ENCODE data around the gene TRIM15.
A peak's percentile ranks its signal among the peaks of the same experiment; 100 is the strongest.

The TRIM15 gene

GRCh38 chr6:30160785-30161531 is 2.4 kb upstream of the TRIM15 start, which contains the start of gene TRIM10:
TRIM10 (minus strand) TSS chr6:30161211; CDS start chr6:30160858, 353 bp downstream.
- Histone ChIP-seq H3K27me3 (ENCODE audit: insufficient read depth, low read length) (peaks cover 3% of the 10 kb centered on the region; the same call in 1 of the 2 replicates), H3K36me3 (ENCODE audit: insufficient read depth, low read length) (no peaks in the 10 kb centered on the region), H3K4me3 (ENCODE audit: low read depth, low read length, poor library complexity, severe bottlenecking) (no peak within 1 kb of the TSS), H3K9ac (ENCODE audit: low read length) (no peak within 1 kb of the TSS), H3K9me3 (ENCODE audit: low read length) (no peaks in the 10 kb centered on the region), H3K4me1 (ENCODE audit: insufficient read depth, low read length, severe bottlenecking) (no peaks in the 10 kb centered on the region), H3K27ac (ENCODE audit: low read depth, low read length, poor library complexity, severe bottlenecking) (no peak within 1 kb of the TSS), H3F3A (ENCODE audit: insufficient read depth, low read length) (no peaks in the 10 kb centered on the region), H3K79me2 (ENCODE audit: insufficient read depth, low read length) (no peaks in the 10 kb centered on the region), H3K9me2 (ENCODE audit: low read depth, low read length) (no peaks in the 10 kb centered on the region), H4K20me1 (ENCODE audit: insufficient read depth, low read length) (no peaks in the 10 kb centered on the region), H2AFZ (ENCODE audit: low read length) (no peak within 1 kb of the TSS), H3K4me2 (ENCODE audit: low read length) (no peak within 1 kb of the TSS)
- TF ChIP-seq EZH2 (IDR thresholded peaks at IDR 0.05; ENCODE audit: borderline replicate concordance, low read length), result no peak
- TF ChIP-seq, protein P1, sequence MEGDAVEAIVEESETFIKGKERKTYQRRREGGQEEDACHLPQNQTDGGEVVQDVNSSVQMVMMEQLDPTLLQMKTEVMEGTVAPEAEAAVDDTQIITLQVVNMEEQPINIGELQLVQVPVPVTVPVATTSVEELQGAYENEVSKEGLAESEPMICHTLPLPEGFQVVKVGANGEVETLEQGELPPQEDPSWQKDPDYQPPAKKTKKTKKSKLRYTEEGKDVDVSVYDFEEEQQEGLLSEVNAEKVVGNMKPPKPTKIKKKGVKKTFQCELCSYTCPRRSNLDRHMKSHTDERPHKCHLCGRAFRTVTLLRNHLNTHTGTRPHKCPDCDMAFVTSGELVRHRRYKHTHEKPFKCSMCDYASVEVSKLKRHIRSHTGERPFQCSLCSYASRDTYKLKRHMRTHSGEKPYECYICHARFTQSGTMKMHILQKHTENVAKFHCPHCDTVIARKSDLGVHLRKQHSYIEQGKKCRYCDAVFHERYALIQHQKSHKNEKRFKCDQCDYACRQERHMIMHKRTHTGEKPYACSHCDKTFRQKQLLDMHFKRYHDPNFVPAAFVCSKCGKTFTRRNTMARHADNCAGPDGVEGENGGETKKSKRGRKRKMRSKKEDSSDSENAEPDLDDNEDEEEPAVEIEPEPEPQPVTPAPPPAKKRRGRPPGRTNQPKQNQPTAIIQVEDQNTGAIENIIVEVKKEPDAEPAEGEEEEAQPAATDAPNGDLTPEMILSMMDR (IDR thresholded peaks at IDR 0.05; ENCODE audit: low read length), result no peak

GRCh38 chr6:30162265-30163089 is 869 bp upstream of the TRIM15 start:
- Histone ChIP-seq H3K36me3 (ENCODE audit: insufficient read depth, low read length) (no peaks in the 10 kb centered on the region), H3K4me1 (ENCODE audit: insufficient read depth, low read length, severe bottlenecking) (no peaks in the 10 kb centered on the region), H2AFZ (ENCODE audit: low read length) (no peak overlapping the region), H3K27me3 (ENCODE audit: insufficient read depth, low read length) (no peaks in the 10 kb centered on the region; the same call in 1 of the 2 replicates), H3K4me2 (ENCODE audit: low read length) (0 out of 2 replicates have a peak overlapping the region, but pooled peaks have one; percentile 21), H3K9ac (ENCODE audit: low read length) (no peak overlapping the region), H3K79me2 (ENCODE audit: insufficient read depth, low read length) (no peaks in the 10 kb centered on the region), H3K9me3 (ENCODE audit: low read length) (no peaks in the 10 kb centered on the region), H3K4me3 (ENCODE audit: low read depth, low read length, poor library complexity, severe bottlenecking) (no peak overlapping the region), H4K20me1 (ENCODE audit: insufficient read depth, low read length) (no peaks in the 10 kb centered on the region), H3K27ac (ENCODE audit: low read depth, low read length, poor library complexity, severe bottlenecking) (no peak overlapping the region), H3K9me2 (ENCODE audit: low read depth, low read length) (no peaks in the 10 kb centered on the region), H3F3A (ENCODE audit: insufficient read depth, low read length) (no peaks in the 10 kb centered on the region)
- TF ChIP-seq EZH2 (IDR thresholded peaks at IDR 0.05; ENCODE audit: borderline replicate concordance, low read length), result no peak
- TF ChIP-seq, protein P1 (IDR thresholded peaks at IDR 0.05; ENCODE audit: low read length), result no peak

DNA sequence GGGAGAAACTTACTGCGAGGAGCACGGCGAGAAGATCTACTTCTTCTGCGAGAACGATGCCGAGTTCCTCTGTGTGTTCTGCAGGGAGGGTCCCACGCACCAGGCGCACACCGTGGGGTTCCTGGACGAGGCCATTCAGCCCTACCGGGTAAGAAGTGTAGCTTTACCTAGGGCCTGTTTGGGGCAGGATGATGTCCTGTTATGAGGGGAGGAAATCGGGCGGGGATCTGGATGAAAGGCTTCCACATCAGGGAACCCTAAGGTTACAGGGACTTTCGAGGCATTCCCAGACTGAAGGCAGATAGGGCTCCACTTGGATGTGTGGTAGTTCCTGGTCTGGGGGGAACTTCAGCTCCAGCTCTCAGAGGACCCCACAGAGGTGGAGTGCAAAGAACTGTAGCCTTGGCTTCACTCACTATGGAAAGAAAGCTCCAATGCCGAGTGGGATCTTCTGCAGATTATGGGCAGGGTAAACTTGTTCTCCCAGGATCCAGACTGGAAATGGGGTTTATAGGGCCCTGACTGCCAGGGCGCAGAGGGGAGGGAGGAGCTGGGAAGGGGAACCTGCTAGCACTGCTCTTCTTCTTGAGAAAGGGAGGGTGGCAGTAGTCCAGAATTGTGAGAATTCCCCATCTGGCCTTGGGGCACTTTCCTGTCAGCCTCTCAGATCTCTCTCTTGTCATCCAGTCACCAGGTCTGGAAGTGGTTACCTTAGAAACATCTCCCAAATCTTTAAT is 740 bp downstream of the TRIM15 start:
- Histone ChIP-seq H3K27ac (ENCODE audit: low read depth, low read length, poor library complexity, severe bottlenecking) (no peak overlapping the region), H3K4me3 (ENCODE audit: low read depth, low read length, poor library complexity, severe bottlenecking) (no peak overlapping the region), H3K9me2 (ENCODE audit: low read depth, low read length) (no peaks in the 10 kb centered on the region), H3K27me3 (ENCODE audit: insufficient read depth, low read length) (no peaks in the 10 kb centered on the region; the same call in 1 of the 2 replicates), H2AFZ (ENCODE audit: low read length) (no peak overlapping the region), H3F3A (ENCODE audit: insufficient read depth, low read length) (no peaks in the 10 kb centered on the region), H3K9me3 (ENCODE audit: low read length) (no peaks in the 10 kb centered on the region), H3K79me2 (ENCODE audit: insufficient read depth, low read length) (no peaks in the 10 kb centered on the region), H3K9ac (ENCODE audit: low read length) (no peak overlapping the region), H3K4me1 (ENCODE audit: insufficient read depth, low read length, severe bottlenecking) (no peaks in the 10 kb centered on the region), H4K20me1 (ENCODE audit: insufficient read depth, low read length) (no peaks in the 10 kb centered on the region), H3K36me3 (ENCODE audit: insufficient read depth, low read length) (no peaks in the 10 kb centered on the region), H3K4me2 (ENCODE audit: low read length) (no peak overlapping the region)
- no peak for TF ChIP-seq EZH2 (IDR thresholded peaks at IDR 0.05; ENCODE audit: borderline replicate concordance, low read length)
- TF ChIP-seq, protein P1 (IDR thresholded peaks at IDR 0.05; ENCODE audit: low read length), result no peak
